ENCODE measurements around the gene YBX2. TPM values are rescaled to one million over a fixed set of nuclear protein-coding genes. Genes with fewer than 3 reads are reported as not detected.
A peak's percentile ranks its signal among the peaks of the same experiment; 100 is the strongest.

YBX2 gene
- total and polyA plus RNA-seq, 2 donors (not counting 1 experiment from before 2014, with no cell fraction given): under 0.01 TPM; not detected in 1

DNA sequence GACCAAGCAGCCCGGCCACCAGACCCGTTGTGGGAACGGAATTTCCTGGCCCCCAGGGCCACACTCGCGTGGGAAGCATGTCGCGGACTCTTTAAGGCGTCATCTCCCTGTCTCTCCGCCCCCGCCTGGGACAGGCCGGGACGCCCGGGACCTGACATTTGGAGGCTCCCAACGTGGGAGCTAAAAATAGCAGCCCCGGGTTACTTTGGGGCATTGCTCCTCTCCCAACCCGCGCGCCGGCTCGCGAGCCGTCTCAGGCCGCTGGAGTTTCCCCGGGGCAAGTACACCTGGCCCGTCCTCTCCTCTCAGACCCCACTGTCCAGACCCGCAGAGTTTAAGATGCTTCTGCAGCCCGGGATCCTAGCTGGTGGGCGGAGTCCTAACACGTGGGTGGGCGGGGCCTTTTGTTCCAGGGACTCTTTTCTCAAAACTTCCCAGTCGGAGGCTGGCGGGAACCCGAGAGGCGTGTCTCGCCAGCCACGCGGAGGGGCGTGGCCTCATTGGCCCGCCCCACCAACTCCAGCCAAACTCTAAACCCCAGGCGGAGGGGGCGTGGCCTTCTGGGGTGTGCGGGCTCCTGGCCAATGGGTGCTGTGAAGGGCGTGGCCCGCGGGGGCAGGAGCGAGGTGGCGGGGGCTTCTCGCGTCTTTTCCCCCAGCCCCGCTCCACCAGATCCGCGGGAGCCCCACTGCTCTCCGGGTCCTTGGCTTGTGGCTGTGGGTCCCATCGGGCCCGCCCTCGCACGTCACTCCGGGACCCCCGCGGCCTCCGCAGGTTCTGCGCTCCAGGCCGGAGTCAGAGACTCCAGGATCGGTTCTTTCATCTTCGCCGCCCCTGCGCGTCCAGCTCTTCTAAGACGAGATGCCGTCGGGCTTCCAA lies 13.1 kb downstream of the YBX2 start, which contains the start of gene SLC2A4:
Gene SLC2A4, plus strand, starts transcription at position 645 of the 879 bp plus-strand sequence. Its CDS starts 217 bp downstream, at position 862.
- peak within 1 kb of the TSS; percentile 100 for H3K4me2 ChIP-seq (ENCODE audit: extremely low read depth, insufficient read depth, low read length)
- peak within 1 kb of the TSS; percentile 53 for H3K9ac ChIP-seq (ENCODE audit: insufficient read depth, low read length)
- no peaks in the 10 kb centered on the region for H3K36me3 ChIP-seq (ENCODE audit: control insufficient read depth, insufficient read depth, low read length)
- no peaks in the 10 kb centered on the region for H3K79me2 ChIP-seq (ENCODE audit: control insufficient read depth, insufficient read depth, low read length)
- no peaks in the 10 kb centered on the region for H4K20me1 ChIP-seq (ENCODE audit: control insufficient read depth, extremely low read depth, insufficient read depth, low read length)
- H3K27me3 ChIP-seq (ENCODE audit: control insufficient read depth, insufficient read depth, low read length): peaks cover 34% of the 10 kb centered on the region
- peak within 1 kb of the TSS; percentile 32 to 53 (median 50) for H3K4me3 ChIP-seq (replicated peaks in 1 of 4; ENCODE audit: control extremely low read depth in 1 of 4, insufficient read depth in 1 of 4, low read depth in 3 of 4, low read length in 4 of 4)
- H3K4me1 ChIP-seq (ENCODE audit: control insufficient read depth, extremely low read depth, insufficient read depth, low read length): peaks cover 8% of the 10 kb centered on the region
- peak within 1 kb of the TSS; percentile 60 for H2AFZ ChIP-seq (ENCODE audit: low read length)
- no peaks in the 10 kb centered on the region for H3K9me3 ChIP-seq (ENCODE audit: control insufficient read depth, insufficient read depth, low read depth, low read length)
- peak within 1 kb of the TSS; percentile 43 for H3K27ac ChIP-seq (ENCODE audit: insufficient read depth, low read length)
- peak; percentile 82 to 93 for DNase-seq (ENCODE audit: low read depth in 2 of 2)
- TF ChIP-seq CTCF (conservative IDR thresholded peaks at IDR 0.05 in 1 of 2, IDR thresholded peaks at IDR 0.05 in 1 of 2; ENCODE audit: low read depth in 1 of 2, low read length in 2 of 2) (no peak), EZH2 (IDR thresholded peaks at IDR 0.05; ENCODE audit: low read length, missing control alignments) (no peak)

- peak overlapping the region; percentile 43 for H3K27ac ChIP-seq (ENCODE audit: insufficient read depth, low read length)
- H3K4me3 ChIP-seq (replicated peaks in 1 of 4; ENCODE audit: control extremely low read depth in 1 of 4, insufficient read depth in 1 of 4, low read depth in 3 of 4, low read length in 4 of 4): peak overlapping the region; percentile 32 to 53 (median 50)
- peaks cover 28% of the 10 kb centered on the region for H3K27me3 ChIP-seq (ENCODE audit: control insufficient read depth, insufficient read depth, low read length)
- peak overlapping the region; percentile 53 for H3K9ac ChIP-seq (ENCODE audit: insufficient read depth, low read length)
- peak overlapping the region; percentile 100 for H3K4me2 ChIP-seq (ENCODE audit: extremely low read depth, insufficient read depth, low read length)
- H3K4me1 ChIP-seq (ENCODE audit: control insufficient read depth, extremely low read depth, insufficient read depth, low read length): peaks cover 8% of the 10 kb centered on the region
- TF ChIP-seq EZH2 (IDR thresholded peaks at IDR 0.05; ENCODE audit: low read length, missing control alignments) (no peak), CTCF (conservative IDR thresholded peaks at IDR 0.05 in 1 of 2, IDR thresholded peaks at IDR 0.05 in 1 of 2; ENCODE audit: low read depth in 1 of 2, low read length in 2 of 2) (peak; percentile 80 to 96)
- H2AFZ ChIP-seq (ENCODE audit: low read length): peak overlapping the region; percentile 60
- peak; percentile 60 to 78 for DNase-seq (ENCODE audit: low read depth in 2 of 2)
- no peaks in the 10 kb centered on the region for H4K20me1 ChIP-seq (ENCODE audit: control insufficient read depth, extremely low read depth, insufficient read depth, low read length)
- no peaks in the 10 kb centered on the region for H3K36me3 ChIP-seq (ENCODE audit: control insufficient read depth, insufficient read depth, low read length)
- H3K79me2 ChIP-seq (ENCODE audit: control insufficient read depth, insufficient read depth, low read length): no peaks in the 10 kb centered on the region
- no peaks in the 10 kb centered on the region for H3K9me3 ChIP-seq (ENCODE audit: control insufficient read depth, insufficient read depth, low read depth, low read length)
Observed at GRCh38 chr17:7280519-7281073, 13.8 kb downstream of the YBX2 start.

DNA sequence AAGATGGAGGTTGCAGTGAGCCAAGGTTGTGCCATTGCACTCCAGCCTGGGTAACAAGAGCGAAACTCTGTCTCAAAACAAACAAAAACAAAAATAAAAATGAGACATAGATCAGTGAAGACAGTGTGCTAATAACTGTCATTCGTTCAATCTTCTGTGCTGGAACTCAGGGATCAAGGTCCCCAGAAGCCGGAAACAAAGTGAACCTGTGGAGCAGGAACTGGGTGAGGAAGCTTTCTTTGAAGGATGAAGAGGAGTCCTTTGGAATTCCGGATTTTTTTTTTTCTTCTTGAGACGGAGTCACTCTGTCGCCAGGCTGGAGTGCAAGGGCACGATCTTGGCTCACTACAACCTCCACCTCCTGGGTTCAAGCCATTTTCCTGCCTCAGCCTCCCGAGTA lies 15.0 kb downstream of the YBX2 start:
- H3K9me3 ChIP-seq (ENCODE audit: control insufficient read depth, insufficient read depth, low read depth, low read length): no peaks in the 10 kb centered on the region
- H3K36me3 ChIP-seq (ENCODE audit: control insufficient read depth, insufficient read depth, low read length): no peaks in the 10 kb centered on the region
- H3K27ac ChIP-seq (ENCODE audit: insufficient read depth, low read length): no peak overlapping the region
- H4K20me1 ChIP-seq (ENCODE audit: control insufficient read depth, extremely low read depth, insufficient read depth, low read length): no peaks in the 10 kb centered on the region
- no peak for DNase-seq (ENCODE audit: low read depth in 2 of 2)
- TF ChIP-seq CTCF (conservative IDR thresholded peaks at IDR 0.05 in 1 of 2, IDR thresholded peaks at IDR 0.05 in 1 of 2; ENCODE audit: low read depth in 1 of 2, low read length in 2 of 2): no peak
- no peak for TF ChIP-seq EZH2 (IDR thresholded peaks at IDR 0.05; ENCODE audit: low read length, missing control alignments)
- no peaks in the 10 kb centered on the region for H3K79me2 ChIP-seq (ENCODE audit: control insufficient read depth, insufficient read depth, low read length)
- H2AFZ ChIP-seq (ENCODE audit: low read length): no peak overlapping the region
- H3K4me3 ChIP-seq (replicated peaks in 1 of 4; ENCODE audit: control extremely low read depth in 1 of 4, insufficient read depth in 1 of 4, low read depth in 3 of 4, low read length in 4 of 4): no peak overlapping the region
- no peak overlapping the region for H3K4me2 ChIP-seq (ENCODE audit: extremely low read depth, insufficient read depth, low read length)
- H3K9ac ChIP-seq (ENCODE audit: insufficient read depth, low read length): no peak overlapping the region
- H3K4me1 ChIP-seq (ENCODE audit: control insufficient read depth, extremely low read depth, insufficient read depth, low read length): peaks cover 8% of the 10 kb centered on the region
- peaks cover 19% of the 10 kb centered on the region for H3K27me3 ChIP-seq (ENCODE audit: control insufficient read depth, insufficient read depth, low read length)

All from fibroblast of lung (primary cell).